HepG2 (cell line): Measurements from ENCODE around the gene B3GNT8. TPM values are rescaled to one million over a fixed set of nuclear protein-coding genes. Genes with fewer than 3 reads are reported as not detected.
A peak's percentile ranks its signal among the peaks of the same experiment; 100 is the strongest.

Source experiments
- BCL6 ChIP-seq: IDR thresholded peaks from 2 replicates; pipeline ENCODE4 v1.6.1; 2016; ENCODE audit warnings: missing genetic modification reagents, missing compliant biosample characterization
- ELK4 ChIP-seq: sonication (generic); formaldehyde crosslinking; IDR thresholded peaks from 2 replicates; pipeline ENCODE4 v1.9.0; 2021; ENCODE audit warnings: missing genetic modification reagents, borderline replicate concordance
- ZNF329 ChIP-seq: sonication (generic); formaldehyde crosslinking; IDR thresholded peaks from 2 replicates; pipeline ENCODE4 v1.9.0; 2021; ENCODE audit warnings: low read depth, mild to moderate bottlenecking, missing genetic modification reagents
- ZNF460 ChIP-seq: sonication (generic); formaldehyde crosslinking; IDR thresholded peaks from 2 replicates; pipeline ENCODE4 v1.5.1; 2020; ENCODE audit warnings: missing genetic modification reagents, mild to moderate bottlenecking, borderline replicate concordance
- ZNF512 ChIP-seq: sonication (generic); formaldehyde crosslinking; IDR thresholded peaks from 2 replicates; pipeline ENCODE4 v1.4.0; 2020; ENCODE audit warnings: mild to moderate bottlenecking, missing genetic modification reagents
- polyA plus RNA-seq, 8 experiments: library from polyadenylated mRNA; depleted of rRNA in 3 of 8; stranded (reverse) in 7 of 8; unstranded in 1 of 8; fragments of >200 nt; fragmentation: Illumina TruSeq in 4 of 8; extraction: Trizol in 4 of 8; gene quantifications; 2 replicates each; pipeline versions ENCODE4 v1.2.1 to v1.2.3, GENCODE V29; 2011 to 2016; ENCODE audit warnings: low read depth in 4 of 8, missing spikeins in 1 of 8, mixed read lengths in 1 of 8; ENCODE audit not compliant: insufficient read depth in 1 of 8
- total RNA-seq, 5 experiments: library from RNA; depleted of rRNA; stranded (reverse); fragments of >200 nt; fragmentation: Illumina TruSeq; extraction: Trizol; gene quantifications; 2 replicates each; pipeline ENCODE4 v1.2.3, GENCODE V29; 2016; ENCODE audit warnings: low read depth in 1 of 5
- TF ChIP-seq, protein P1 (sequence below): sonication (generic); formaldehyde crosslinking; IDR thresholded peaks from 2 replicates; pipeline ENCODE4 v1.4.0; 2020; ENCODE audit warnings: missing genetic modification reagents, borderline replicate concordance
- TF ChIP-seq, protein P2 (sequence below): sonication (generic); formaldehyde crosslinking; IDR thresholded peaks from 2 replicates; pipeline ENCODE4 v1.5.0; 2020; ENCODE audit warnings: mild to moderate bottlenecking, missing genetic modification reagents
- TF ChIP-seq, protein P3 (sequence below), 2 experiments: sonication (generic) in 1 of 2; formaldehyde crosslinking in 1 of 2; IDR thresholded peaks; 2 replicates each; pipeline versions ENCODE4 v1.4.0 to v1.6.1; 2018 to 2020; ENCODE audit warnings: missing genetic modification reagents in 2 of 2, borderline replicate concordance in 1 of 2, low read depth in 1 of 2, mild to moderate bottlenecking in 1 of 2, missing biosample characterization in 1 of 2
- TF ChIP-seq, protein P4 (sequence below): sonication (generic); formaldehyde crosslinking; IDR thresholded peaks from 2 replicates; pipeline ENCODE4 v1.9.0; 2021; ENCODE audit warnings: missing genetic modification reagents, borderline replicate concordance
- TF ChIP-seq, protein P5 (sequence below): sonication (generic); formaldehyde crosslinking; IDR thresholded peaks from 2 replicates; pipeline ENCODE4 v1.5.1; 2020; ENCODE audit warnings: mild to moderate bottlenecking, missing genetic modification reagents, moderate library complexity

Gene B3GNT8
- total and polyA plus RNA-seq, 2 of the 13 experiments (the other 11 are each of a cell fraction or from before 2014, with no cell fraction given), result 0.26 to 1.9 TPM

- TF ChIP-seq, protein P1, sequence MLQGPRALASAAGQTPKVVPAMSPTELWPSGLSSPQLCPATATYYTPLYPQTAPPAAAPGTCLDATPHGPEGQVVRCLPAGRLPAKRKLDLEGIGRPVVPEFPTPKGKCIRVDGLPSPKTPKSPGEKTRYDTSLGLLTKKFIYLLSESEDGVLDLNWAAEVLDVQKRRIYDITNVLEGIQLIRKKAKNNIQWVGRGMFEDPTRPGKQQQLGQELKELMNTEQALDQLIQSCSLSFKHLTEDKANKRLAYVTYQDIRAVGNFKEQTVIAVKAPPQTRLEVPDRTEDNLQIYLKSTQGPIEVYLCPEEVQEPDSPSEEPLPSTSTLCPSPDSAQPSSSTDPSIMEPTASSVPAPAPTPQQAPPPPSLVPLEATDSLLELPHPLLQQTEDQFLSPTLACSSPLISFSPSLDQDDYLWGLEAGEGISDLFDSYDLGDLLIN, result no peak
- TF ChIP-seq, protein P2, sequence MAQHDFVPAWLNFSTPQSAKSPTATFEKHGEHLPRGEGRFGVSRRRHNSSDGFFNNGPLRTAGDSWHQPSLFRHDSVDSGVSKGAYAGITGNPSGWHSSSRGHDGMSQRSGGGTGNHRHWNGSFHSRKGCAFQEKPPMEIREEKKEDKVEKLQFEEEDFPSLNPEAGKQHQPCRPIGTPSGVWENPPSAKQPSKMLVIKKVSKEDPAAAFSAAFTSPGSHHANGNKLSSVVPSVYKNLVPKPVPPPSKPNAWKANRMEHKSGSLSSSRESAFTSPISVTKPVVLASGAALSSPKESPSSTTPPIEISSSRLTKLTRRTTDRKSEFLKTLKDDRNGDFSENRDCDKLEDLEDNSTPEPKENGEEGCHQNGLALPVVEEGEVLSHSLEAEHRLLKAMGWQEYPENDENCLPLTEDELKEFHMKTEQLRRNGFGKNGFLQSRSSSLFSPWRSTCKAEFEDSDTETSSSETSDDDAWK (CRISPR knock-in tag), result no peak
- TF ChIP-seq, protein P3, sequence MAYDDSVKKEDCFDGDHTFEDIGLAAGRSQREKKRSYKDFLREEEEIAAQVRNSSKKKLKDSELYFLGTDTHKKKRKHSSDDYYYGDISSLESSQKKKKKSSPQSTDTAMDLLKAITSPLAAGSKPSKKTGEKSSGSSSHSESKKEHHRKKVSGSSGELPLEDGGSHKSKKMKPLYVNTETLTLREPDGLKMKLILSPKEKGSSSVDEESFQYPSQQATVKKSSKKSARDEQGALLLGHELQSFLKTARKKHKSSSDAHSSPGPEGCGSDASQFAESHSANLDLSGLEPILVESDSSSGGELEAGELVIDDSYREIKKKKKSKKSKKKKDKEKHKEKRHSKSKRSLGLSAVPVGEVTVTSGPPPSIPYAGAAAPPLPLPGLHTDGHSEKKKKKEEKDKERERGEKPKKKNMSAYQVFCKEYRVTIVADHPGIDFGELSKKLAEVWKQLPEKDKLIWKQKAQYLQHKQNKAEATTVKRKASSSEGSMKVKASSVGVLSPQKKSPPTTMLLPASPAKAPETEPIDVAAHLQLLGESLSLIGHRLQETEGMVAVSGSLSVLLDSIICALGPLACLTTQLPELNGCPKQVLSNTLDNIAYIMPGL (CRISPR knock-in tag; IDR thresholded peaks at IDR 0.05; ENCODE audit: borderline replicate concordance in 1 of 2, low read depth in 1 of 2), result 0 out of 4 replicates have a peak, but pooled peaks of 1 of the 2 experiments have one; percentile 28
- peak; percentile 58; the same call in 1 of the 2 replicates for TF ChIP-seq ZNF329
- no peak for TF ChIP-seq ZNF512 (CRISPR knock-in tag)
- TF ChIP-seq ELK4 (CRISPR knock-in tag), result no peak; the same call in 1 of the 2 replicates
- TF ChIP-seq, protein P4, sequence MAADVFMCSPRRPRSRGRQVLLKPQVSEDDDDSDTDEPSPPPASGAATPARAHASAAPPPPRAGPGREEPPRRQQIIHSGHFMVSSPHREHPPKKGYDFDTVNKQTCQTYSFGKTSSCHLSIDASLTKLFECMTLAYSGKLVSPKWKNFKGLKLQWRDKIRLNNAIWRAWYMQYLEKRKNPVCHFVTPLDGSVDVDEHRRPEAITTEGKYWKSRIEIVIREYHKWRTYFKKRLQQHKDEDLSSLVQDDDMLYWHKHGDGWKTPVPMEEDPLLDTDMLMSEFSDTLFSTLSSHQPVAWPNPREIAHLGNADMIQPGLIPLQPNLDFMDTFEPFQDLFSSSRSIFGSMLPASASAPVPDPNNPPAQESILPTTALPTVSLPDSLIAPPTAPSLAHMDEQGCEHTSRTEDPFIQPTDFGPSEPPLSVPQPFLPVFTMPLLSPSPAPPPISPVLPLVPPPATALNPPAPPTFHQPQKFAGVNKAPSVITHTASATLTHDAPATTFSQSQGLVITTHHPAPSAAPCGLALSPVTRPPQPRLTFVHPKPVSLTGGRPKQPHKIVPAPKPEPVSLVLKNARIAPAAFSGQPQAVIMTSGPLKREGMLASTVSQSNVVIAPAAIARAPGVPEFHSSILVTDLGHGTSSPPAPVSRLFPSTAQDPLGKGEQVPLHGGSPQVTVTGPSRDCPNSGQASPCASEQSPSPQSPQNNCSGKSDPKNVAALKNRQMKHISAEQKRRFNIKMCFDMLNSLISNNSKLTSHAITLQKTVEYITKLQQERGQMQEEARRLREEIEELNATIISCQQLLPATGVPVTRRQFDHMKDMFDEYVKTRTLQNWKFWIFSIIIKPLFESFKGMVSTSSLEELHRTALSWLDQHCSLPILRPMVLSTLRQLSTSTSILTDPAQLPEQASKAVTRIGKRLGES (CRISPR knock-in tag), result no peak
- no peak; the same call in 1 of the 2 replicates for TF ChIP-seq BCL6
- TF ChIP-seq, protein P5, sequence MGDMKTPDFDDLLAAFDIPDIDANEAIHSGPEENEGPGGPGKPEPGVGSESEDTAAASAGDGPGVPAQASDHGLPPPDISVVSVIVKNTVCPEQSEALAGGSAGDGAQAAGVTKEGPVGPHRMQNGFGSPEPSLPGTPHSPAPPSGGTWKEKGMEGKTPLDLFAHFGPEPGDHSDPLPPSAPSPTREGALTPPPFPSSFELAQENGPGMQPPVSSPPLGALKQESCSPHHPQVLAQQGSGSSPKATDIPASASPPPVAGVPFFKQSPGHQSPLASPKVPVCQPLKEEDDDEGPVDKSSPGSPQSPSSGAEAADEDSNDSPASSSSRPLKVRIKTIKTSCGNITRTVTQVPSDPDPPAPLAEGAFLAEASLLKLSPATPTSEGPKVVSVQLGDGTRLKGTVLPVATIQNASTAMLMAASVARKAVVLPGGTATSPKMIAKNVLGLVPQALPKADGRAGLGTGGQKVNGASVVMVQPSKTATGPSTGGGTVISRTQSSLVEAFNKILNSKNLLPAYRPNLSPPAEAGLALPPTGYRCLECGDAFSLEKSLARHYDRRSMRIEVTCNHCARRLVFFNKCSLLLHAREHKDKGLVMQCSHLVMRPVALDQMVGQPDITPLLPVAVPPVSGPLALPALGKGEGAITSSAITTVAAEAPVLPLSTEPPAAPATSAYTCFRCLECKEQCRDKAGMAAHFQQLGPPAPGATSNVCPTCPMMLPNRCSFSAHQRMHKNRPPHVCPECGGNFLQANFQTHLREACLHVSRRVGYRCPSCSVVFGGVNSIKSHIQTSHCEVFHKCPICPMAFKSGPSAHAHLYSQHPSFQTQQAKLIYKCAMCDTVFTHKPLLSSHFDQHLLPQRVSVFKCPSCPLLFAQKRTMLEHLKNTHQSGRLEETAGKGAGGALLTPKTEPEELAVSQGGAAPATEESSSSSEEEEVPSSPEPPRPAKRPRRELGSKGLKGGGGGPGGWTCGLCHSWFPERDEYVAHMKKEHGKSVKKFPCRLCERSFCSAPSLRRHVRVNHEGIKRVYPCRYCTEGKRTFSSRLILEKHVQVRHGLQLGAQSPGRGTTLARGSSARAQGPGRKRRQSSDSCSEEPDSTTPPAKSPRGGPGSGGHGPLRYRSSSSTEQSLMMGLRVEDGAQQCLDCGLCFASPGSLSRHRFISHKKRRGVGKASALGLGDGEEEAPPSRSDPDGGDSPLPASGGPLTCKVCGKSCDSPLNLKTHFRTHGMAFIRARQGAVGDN (CRISPR knock-in tag), result peak; percentile 98
- no peak; the same call in 1 of the 2 replicates for TF ChIP-seq ZNF460 (CRISPR knock-in tag)
These were observed 29.8 kb downstream of the B3GNT8 start, which contains the start of the genes BCKDHA and EXOSC5 (continued) for GRCh38 chr19:41397086-41398049.
